K562 (cell line): ENCODE results near the gene KIF14. TPM values are rescaled to one million over a fixed set of nuclear protein-coding genes. Genes with fewer than 3 reads are reported as not detected.

Experiments
- CBX1 ChIP-seq: sonication (generic); IDR thresholded peaks from 2 replicates; pipeline ENCODE4 v1.6.1; 2016; ENCODE audit warnings: antibody characterized with exemption, low read depth, mild to moderate bottlenecking
- ELK1 ChIP-seq: sonication (generic); formaldehyde crosslinking; IDR thresholded peaks from 2 replicates; pipeline ENCODE4 v1.8.1; 2022; ENCODE audit warnings: missing genetic modification reagents
- ETS2 ChIP-seq: IDR thresholded peaks from 2 replicates; pipeline ENCODE4 v1.6.1; 2016; ENCODE audit warnings: borderline replicate concordance, missing genetic modification characterization, mild to moderate bottlenecking, moderate library complexity, missing compliant biosample characterization; ENCODE audit not compliant: poor library complexity, severe bottlenecking
- FUS ChIP-seq: fragments of 200-400 bp; formaldehyde crosslinking; optimal IDR thresholded peaks from 2 replicates; pipeline ENCODE3; 2017; ENCODE audit warnings: low read depth, low read length
- HCFC1 ChIP-seq: IDR thresholded peaks from 2 replicates; pipeline ENCODE4 v1.6.1; 2012; ENCODE audit warnings: low read depth, low read length, improper control_type of control experiment
- JUNB ChIP-seq: fragments of 450-650 bp; formaldehyde crosslinking; conservative IDR thresholded peaks from 2 replicates; pipeline ENCODE4 v1.4.0; 2020; ENCODE audit warnings: mild to moderate bottlenecking
- KDM5B ChIP-seq: fragments of 200-600 bp; sonication (generic); IDR thresholded peaks from 2 replicates; pipeline ENCODE4 v1.6.1; 2012; ENCODE audit warnings: low read depth, mild to moderate bottlenecking, moderate library complexity, low read length, control low read depth, inconsistent platforms; ENCODE audit not compliant: insufficient replicate concordance
- REST ChIP-seq, 2 experiments: fragments of 450-650 bp; formaldehyde crosslinking in 1 of 2; IDR thresholded peaks; 2 replicates each; pipeline versions ENCODE4 v1.4.0 to v1.6.1; 2014 to 2020; ENCODE audit warnings: mild to moderate bottlenecking in 2 of 2, borderline replicate concordance in 1 of 2, low read depth in 1 of 2
- SMAD1 ChIP-seq: fragments of 150-350 bp; IDR thresholded peaks from 2 replicates; pipeline ENCODE4 v1.6.1; 2014; ENCODE audit warnings: low read length, low read depth; ENCODE audit not compliant: partially characterized antibody
- SMC3 ChIP-seq: conservative IDR thresholded peaks from 2 replicates; pipeline ENCODE4 v1.6.1; 2011; ENCODE audit warnings: low read depth, low read length, improper control_type of control experiment; ENCODE audit not compliant: insufficient read depth
- TARDBP ChIP-seq: fragments of 450-650 bp; IDR thresholded peaks from 2 replicates; pipeline ENCODE4 v1.6.1; 2016
- TFAM ChIP-seq: fragments of 250-450 bp; sonication (Bioruptor Pico); conservative IDR thresholded peaks from 2 replicates; pipeline ENCODE4 v1.5.0; 2021; ENCODE audit warnings: mild to moderate bottlenecking, moderate library complexity
- XRCC4 ChIP-seq: IDR thresholded peaks from one replicate; pipeline ENCODE4 v1.6.1; 2011; ENCODE audit not compliant: insufficient read depth, insufficient read length; ENCODE audit errors: extremely low read depth
- ZBTB49 ChIP-seq: sonication (generic); formaldehyde crosslinking; IDR thresholded peaks from 2 replicates; pipeline ENCODE4 v1.8.0; 2022; ENCODE audit warnings: missing genetic modification reagents, mild to moderate bottlenecking, borderline replicate concordance
- ZC3H4 ChIP-seq: sonication (generic); formaldehyde crosslinking; IDR thresholded peaks from 2 replicates; pipeline ENCODE4 v1.9.0; 2021; ENCODE audit warnings: missing genetic modification reagents, borderline replicate concordance
- ZNF143 ChIP-seq: sonication (generic); formaldehyde crosslinking; IDR thresholded peaks from 2 replicates; pipeline ENCODE4 v1.9.0; 2022; ENCODE audit warnings: mild to moderate bottlenecking, missing genetic modification reagents
- polyA plus RNA-seq, 8 experiments: library from polyadenylated mRNA; depleted of rRNA in 4 of 8; stranded (reverse) in 5 of 8; unstranded in 3 of 8; fragments of >200 nt; fragmentation: Nextera tagmentation in 2 of 8; fragmentation: Illumina TruSeq in 1 of 8; extraction: Ambion mirVana in 2 of 8; extraction: Trizol in 1 of 8; gene quantifications; 2 replicates each; pipeline versions ENCODE4 v1.2.1 to v1.2.3, GENCODE V29; 2011 to 2014; ENCODE audit warnings: inconsistent platforms in 1 of 8, missing spikeins in 1 of 8
- total RNA-seq, 7 experiments: library from RNA; depleted of rRNA in 6 of 7; stranded (reverse); fragments of >200 nt in 6 of 7; fragmentation: Illumina TruSeq in 2 of 7; extraction: Trizol in 2 of 7; gene quantifications; 2 replicates each; pipeline versions ENCODE4 v1.2.1 to v1.2.3, GENCODE V29; 2011 to 2021; ENCODE audit warnings: low replicate concordance in 1 of 7
- TF ChIP-seq, protein P1 (sequence below): fragments of 250-450 bp; sonication (Bioruptor Pico); IDR thresholded peaks from 2 replicates; pipeline ENCODE4 v1.5.0; 2021

The KIF14 gene
- total and polyA plus RNA-seq, 9 of the 15 experiments (the other 6 are each of a cell fraction or from before 2014, with no cell fraction given) = 11.5 to 47.4 (median 29.0) TPM

GRCh38 chr1:200510228-200510623 is 110.3 kb downstream of the KIF14 start (continued):
- TF ChIP-seq REST (IDR thresholded peaks at IDR 0.05; ENCODE audit: borderline replicate concordance) (peak; percentile 60; the same call in 1 of the 2 replicates), REST (CRISPR knock-in tag; IDR thresholded peaks at IDR 0.05; ENCODE audit: low read depth) (no peak), ELK1 (CRISPR knock-in tag) (no peak), FUS (no peak), ZC3H4 (CRISPR knock-in tag) (no peak), TFAM (no peak), XRCC4 (no peak), HCFC1 (no peak), ZBTB49 (no peak), SMAD1 (no peak), TARDBP (no peak), KDM5B (no peak), ZNF143 (CRISPR knock-in tag) (no peak), CBX1 (no peak), SMC3 (peak; percentile 81), JUNB (CRISPR knock-in tag) (no peak), ETS2 (tag) (no peak)
- TF ChIP-seq, protein P1, sequence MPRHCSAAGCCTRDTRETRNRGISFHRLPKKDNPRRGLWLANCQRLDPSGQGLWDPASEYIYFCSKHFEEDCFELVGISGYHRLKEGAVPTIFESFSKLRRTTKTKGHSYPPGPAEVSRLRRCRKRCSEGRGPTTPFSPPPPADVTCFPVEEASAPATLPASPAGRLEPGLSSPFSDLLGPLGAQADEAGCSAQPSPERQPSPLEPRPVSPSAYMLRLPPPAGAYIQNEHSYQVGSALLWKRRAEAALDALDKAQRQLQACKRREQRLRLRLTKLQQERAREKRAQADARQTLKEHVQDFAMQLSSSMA (CRISPR knock-in tag) = no peak
